GM18861 (cell line): ENCODE measurements around the gene SPACA7.

Experiments
- ATAC-seq: cut with Tn5 transposase; IDR thresholded peaks from one replicate; pipeline ENCODE4 v1.9.1; 2021; ENCODE audit not compliant: unreplicated experiment

Gene SPACA7

GRCh38 chr13:112376050-112376681, at the start of gene SPACA7:
TSS of gene SPACA7 (plus strand) at chr13:112376355. CDS start at chr13:112376386, 31 bp downstream.
- ATAC-seq = no peak

GRCh38 chr13:112326821-112327370, 49.3 kb upstream of the SPACA7 start:
- no peak for ATAC-seq

- no peak for ATAC-seq
Measured at GRCh38 chr13:112328936-112329335, 47.2 kb upstream of the SPACA7 start.

GRCh38 chr13:112329376-112329775, 46.8 kb upstream of the SPACA7 start:
- ATAC-seq = no peak

GRCh38 chr13:112330066-112330465, 46.1 kb upstream of the SPACA7 start:
- no peak for ATAC-seq

- ATAC-seq = no peak
Measured at GRCh38 chr13:112330479-112331381, 45.4 kb upstream of the SPACA7 start.

- ATAC-seq = no peak
Measured at GRCh38 chr13:112331675-112332074, 44.5 kb upstream of the SPACA7 start.

- no peak for ATAC-seq
Measured at GRCh38 chr13:112332727-112333126, 43.4 kb upstream of the SPACA7 start.

GRCh38 chr13:112333756-112334543, 42.2 kb upstream of the SPACA7 start:
- no peak for ATAC-seq

- ATAC-seq = no peak
Measured at GRCh38 chr13:112335135-112335534, 41.0 kb upstream of the SPACA7 start.

GRCh38 chr13:112341446-112341845, 34.7 kb upstream of the SPACA7 start:
- no peak for ATAC-seq

GRCh38 chr13:112341976-112342735, 34.0 kb upstream of the SPACA7 start:
- ATAC-seq = no peak

GRCh38 chr13:112342841-112343361, 33.3 kb upstream of the SPACA7 start:
- no peak for ATAC-seq

GRCh38 chr13:112343591-112343990, 32.6 kb upstream of the SPACA7 start:
- ATAC-seq = no peak

GRCh38 chr13:112345826-112346172, 30.4 kb upstream of the SPACA7 start:
- no peak for ATAC-seq

- no peak for ATAC-seq
Measured at GRCh38 chr13:112346173-112346898, 29.8 kb upstream of the SPACA7 start.

- ATAC-seq = no peak
Measured at GRCh38 chr13:112346899-112347229, 29.3 kb upstream of the SPACA7 start.

- no peak for ATAC-seq
Measured at GRCh38 chr13:112347986-112348385, 28.2 kb upstream of the SPACA7 start.

- no peak for ATAC-seq
Measured at GRCh38 chr13:112348642-112349345, 27.4 kb upstream of the SPACA7 start.
